ENCODE measurements around the gene ANTXRL. TPM values are rescaled to one million over a fixed set of nuclear protein-coding genes. Genes with fewer than 3 reads are reported as not detected.
"Not testable (repeated sequence)": the region's sequence is repeated elsewhere in the genome, so short reads cannot be mapped to it uniquely, and the experiment has no call there.

Gene ANTXRL
- total RNA-seq, 8 experiments from 2014 or later: 0.08 to 0.57 TPM; not detected in 6

DNA sequence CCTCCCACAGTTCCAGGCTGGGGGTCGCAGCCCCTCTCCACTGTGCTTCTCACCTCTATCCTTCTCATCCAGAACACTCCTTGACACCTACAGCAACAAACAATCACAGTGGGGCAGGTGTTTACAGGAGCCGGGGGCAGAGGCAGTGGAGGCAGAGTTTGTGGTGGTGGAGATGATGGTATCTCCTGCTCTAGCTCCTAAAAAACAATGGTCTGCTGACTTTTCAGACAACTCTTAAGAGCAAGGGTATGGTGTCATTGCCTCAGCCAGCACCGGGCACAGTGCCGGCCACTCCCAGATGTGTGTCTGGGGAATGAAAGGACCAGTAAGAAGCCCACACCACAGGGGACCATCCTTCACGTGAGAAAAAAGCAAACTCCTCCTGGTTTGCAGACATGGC is 36.3 kb upstream of the ANTXRL start:
- no peaks in the 10 kb centered on the region for H3K4me1 ChIP-seq (replicated peaks in 1 of 2)
- no peak for ATAC-seq (replicated peaks in 6 of 8)
- no peak overlapping the region for H3K27ac ChIP-seq
- in situ Hi-C loops (cut with MboI; ENCODE audit: low pct_unique_long_range_greater_than_20kb in 2 of 9, low sequenced_read_pairs in 9 of 9, unreplicated experiment in 9 of 9): no loop called here
- H3K4me3 ChIP-seq: no peak overlapping the region
- 60% methylated on average over 1 of the region's 5 CpGs; no CpG with 5 or more reads in 9 of the 10 experiments for WGBS, 10 experiments

DNA sequence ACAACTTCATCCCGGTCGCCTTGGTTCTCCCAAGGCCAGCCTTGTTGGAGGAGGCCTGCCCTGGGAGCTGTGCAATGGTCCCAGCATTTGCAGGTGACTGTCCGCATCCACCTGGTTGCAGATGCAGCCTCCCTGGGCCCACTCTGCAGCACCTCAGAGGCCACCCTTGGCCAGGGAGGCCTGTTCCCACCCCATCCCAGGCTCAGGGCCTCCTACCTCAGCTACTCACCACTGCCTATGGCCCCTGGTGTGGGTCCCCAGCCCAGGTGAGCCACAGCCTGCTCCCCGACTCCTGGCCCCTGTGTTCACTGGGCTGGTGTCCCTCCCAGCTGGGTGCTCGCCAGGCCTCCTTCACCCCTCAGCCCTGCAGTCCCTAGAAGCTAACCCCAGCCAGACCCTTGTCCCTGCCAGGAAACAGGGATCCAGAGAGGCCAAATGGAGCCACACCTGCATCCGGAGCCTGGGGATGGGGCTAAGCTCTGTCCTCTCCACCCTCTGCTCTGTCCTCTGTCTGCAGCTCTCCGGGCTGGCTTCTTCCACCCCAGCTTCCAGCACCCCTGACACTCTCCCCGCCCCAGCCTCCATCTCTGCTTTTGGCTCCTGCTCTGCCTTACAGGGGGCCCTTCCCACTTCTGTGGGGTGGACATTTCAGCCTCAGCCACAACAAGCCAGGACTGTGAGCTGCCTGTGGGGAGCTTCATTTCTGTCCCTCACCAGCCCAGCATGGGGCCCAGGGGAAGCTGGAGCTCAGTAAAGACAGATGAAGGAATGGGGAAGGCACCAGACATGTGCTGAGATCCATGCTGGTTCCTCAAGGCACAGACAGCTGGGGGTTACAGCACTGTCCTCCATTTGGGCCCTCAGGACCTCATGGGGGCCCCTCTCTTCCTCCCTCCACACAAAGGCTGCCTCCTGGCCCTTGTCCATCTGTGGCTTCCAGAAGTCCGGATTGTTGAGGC is 35.6 kb upstream of the ANTXRL start:
- ATAC-seq (replicated peaks in 6 of 8): no peak
- Histone ChIP-seq H3K4me1 (replicated peaks in 1 of 2) (no peaks in the 10 kb centered on the region), H3K27ac (no peak overlapping the region), H3K4me3 (no peak overlapping the region)
- 0 to 70% (median 20%) methylated on average over 1 to 3 of the region's 9 CpGs; no CpG with 5 or more reads in 5 of the 10 experiments for WGBS, 10 experiments
- in situ Hi-C loops (cut with MboI; ENCODE audit: low pct_unique_long_range_greater_than_20kb in 2 of 9, low sequenced_read_pairs in 9 of 9, unreplicated experiment in 9 of 9): no loop called here

DNA sequence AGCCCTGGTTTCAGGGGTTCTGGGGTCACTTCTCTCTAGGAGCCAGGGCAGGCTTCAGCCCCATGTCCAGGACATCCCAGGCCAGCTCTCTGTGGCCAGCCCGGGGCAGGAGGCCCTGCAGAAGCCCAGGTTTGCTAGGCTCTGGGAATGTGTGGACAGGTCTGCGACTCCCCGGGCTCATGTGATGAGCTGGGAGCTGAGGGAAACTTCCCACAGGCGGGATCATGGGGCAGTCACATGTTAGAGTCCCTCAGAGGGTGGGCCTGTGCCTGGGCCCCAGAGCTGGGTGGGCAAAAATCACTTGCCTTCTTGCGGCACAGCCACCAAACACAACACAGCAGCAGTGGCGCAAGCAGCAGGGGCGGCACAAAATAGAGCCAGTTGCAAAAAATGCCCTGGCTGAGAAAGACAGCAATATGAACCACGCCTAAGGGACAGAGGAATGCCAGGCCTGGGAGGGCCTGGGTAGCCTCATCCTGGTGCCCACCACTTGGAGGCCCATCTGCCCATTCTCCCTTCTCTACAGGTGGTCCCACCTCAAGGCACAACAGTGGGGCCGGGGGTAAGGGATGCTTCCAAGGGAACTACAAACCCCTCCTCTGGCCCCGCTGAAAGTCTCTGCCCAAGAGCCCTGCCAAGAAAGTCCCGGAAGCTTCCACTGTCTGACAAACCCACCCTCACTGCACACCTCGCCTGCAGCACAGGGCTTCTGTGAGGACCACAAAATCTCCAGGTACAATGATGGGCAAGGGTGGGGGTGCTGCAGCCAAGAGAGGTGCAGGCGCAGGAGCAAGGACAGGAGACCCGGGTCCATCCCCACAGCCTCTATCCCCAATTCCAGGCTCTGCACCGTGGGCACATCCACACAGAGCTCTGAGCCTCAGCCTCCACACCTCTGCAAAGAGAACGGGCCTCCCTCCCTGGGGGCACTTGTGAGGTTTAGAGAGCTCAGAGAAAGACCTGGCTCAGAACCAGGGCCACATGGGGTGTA is 34.6 kb upstream of the ANTXRL start:
- Histone ChIP-seq H3K27ac (no peak overlapping the region), H3K4me3 (no peak overlapping the region), H3K4me1 (replicated peaks in 1 of 2) (no peaks in the 10 kb centered on the region)
- in situ Hi-C loops (cut with MboI; ENCODE audit: low pct_unique_long_range_greater_than_20kb in 2 of 9, low sequenced_read_pairs in 9 of 9, unreplicated experiment in 9 of 9): no loop called here
- ATAC-seq (replicated peaks in 6 of 8): peak in 4 of 8 experiments; percentile 7 to 60 (median 52)
- 40 to 82% (median 49%) methylated on average over 2 of the region's 16 CpGs; no CpG with 5 or more reads in 6 of the 10 experiments for WGBS, 10 experiments

DNA sequence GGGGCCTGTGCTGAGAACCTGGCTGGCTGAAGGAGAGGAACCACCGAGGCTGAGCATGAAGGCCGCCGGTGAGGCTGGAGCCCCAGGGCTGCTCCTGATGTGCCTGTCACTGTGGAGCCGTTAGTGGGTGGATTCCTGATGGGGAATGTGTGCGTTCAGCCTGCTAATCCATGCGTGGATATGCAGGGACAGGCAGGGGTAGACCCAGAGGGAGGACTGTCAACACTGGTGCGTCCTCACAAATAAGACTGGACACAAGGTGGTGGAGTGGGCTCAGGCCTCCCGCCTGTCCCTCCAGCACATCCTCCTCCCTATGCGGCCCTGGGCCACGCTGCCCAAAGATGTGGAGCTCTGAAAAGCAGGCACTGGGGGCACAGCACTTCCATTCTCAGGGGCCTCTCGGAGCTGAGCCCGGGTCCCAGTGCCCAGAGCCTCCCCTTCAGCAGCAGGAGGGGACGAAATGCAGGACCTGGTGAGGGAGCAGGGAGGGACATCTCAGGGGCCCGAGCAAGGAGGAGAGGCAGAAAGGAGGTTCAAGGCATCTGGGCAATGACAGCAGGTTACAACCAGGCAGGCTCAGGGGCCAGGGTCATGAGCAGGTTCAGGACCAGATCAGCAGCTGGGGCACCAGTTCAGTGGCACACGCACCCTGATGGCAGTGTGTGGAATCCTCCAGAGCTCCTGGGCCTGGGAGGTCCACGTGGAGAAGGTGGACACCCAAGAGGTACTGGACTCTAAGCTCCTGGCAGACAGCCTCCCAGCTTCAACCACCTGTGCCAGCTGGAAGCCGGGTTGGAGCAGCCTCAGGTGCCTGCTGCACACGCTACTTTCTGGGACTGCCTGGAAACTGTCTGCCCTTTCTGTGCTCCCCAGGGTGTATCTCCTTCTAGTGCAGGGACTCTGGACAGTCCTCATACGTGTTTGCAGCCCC is 33.5 kb upstream of the ANTXRL start:
- H3K27ac ChIP-seq: no peak overlapping the region
- H3K4me3 ChIP-seq: no peak overlapping the region
- WGBS, 10 experiments: 23 to 75% (median 60%) methylated on average over 2 to 7 of the region's 19 CpGs; no CpG with 5 or more reads in 5 of the 10 experiments
- in situ Hi-C loops (cut with MboI; ENCODE audit: low pct_unique_long_range_greater_than_20kb in 2 of 9, low sequenced_read_pairs in 9 of 9, unreplicated experiment in 9 of 9): no loop called here
- ATAC-seq (replicated peaks in 6 of 8): peak in 1 of 8 experiments; percentile 9
- no peaks in the 10 kb centered on the region for H3K4me1 ChIP-seq (replicated peaks in 1 of 2)

DNA sequence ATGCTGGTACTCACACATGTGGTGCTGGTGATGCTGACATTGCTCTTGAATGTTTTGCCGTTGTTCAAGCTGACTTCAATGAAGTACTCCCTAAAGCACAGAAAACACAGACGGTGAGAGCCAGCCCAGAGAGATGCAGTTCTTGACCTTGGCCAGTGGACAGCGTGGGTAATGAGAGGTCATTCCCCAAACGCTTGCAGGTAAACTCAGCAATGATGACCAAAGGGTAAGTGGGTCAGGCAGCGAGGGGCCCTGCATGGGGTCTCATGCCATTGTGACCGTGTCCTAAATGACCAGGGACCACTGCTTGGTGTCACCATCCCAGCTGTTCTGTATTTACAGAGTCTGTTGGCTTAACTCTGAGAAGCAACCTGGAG is 32.8 kb upstream of the ANTXRL start:
- in situ Hi-C loops (cut with MboI; ENCODE audit: low pct_unique_long_range_greater_than_20kb in 2 of 9, low sequenced_read_pairs in 9 of 9, unreplicated experiment in 9 of 9): no loop called here

DNA sequence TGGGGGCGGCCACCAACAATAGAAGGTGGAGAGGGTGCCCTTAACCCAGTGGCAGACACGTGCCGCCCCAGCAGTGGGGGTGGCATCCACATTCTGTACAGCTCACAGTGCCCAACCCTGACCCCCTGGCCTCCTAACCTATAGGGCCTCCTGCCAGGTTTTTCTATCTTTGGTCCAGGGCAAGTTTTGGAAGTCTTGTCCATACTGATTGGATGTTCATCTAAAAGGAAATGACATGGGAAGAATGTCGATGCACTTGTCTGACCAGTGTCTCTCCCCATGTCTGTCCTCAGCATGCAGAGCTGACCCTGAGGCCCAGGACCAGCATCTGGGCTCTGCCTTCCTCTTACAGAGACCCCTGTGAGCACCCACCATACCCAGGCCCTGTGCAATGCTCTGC is 32.3 kb upstream of the ANTXRL start:
- WGBS, 10 experiments: 0 to 100% (median 78%) methylated on average over 1 to 4 of the region's 4 CpGs; no CpG with 5 or more reads in 4 of the 10 experiments
- Histone ChIP-seq H3K27ac (no peak overlapping the region), H3K4me3 (no peak overlapping the region), H3K4me1 (replicated peaks in 1 of 2) (no peaks in the 10 kb centered on the region)
- in situ Hi-C loops (cut with MboI; ENCODE audit: low pct_unique_long_range_greater_than_20kb in 2 of 9, low sequenced_read_pairs in 9 of 9, unreplicated experiment in 9 of 9): no loop called here
- no peak for ATAC-seq (replicated peaks in 6 of 8)

More for the DNA sequence above, 32.8 kb upstream of the ANTXRL start:
- Histone ChIP-seq H3K4me1 (replicated peaks in 1 of 2) (no peaks in the 10 kb centered on the region), H3K4me3 (no peak overlapping the region), H3K27ac (no peak overlapping the region)
- 40 to 90% (median 68%) methylated on average over 1 to 4 of the region's 6 CpGs; no CpG with 5 or more reads in 3 of the 10 experiments for WGBS, 10 experiments
- no peak for ATAC-seq (replicated peaks in 6 of 8)

DNA sequence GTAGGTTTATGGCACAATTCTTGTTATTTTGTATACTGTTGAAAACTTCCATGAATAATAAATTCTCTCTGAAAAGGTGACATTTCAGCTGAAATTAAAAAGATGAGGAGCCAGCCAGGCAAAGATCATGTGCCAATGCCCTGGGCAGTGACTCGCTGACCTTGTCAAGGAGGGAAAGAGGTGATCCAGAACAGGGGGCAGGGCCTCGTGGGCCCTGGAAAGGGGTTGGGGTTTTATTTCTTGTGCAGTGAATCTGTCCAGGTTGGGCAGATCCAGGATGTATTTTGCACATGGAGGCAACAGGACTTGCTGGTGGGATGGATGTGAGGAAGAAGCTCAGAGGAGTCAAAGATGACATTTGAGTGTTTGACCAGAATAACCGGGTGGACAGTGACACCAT is 31.6 kb upstream of the ANTXRL start:
- H3K4me3 ChIP-seq; in situ Hi-C loops (cut with MboI; ENCODE audit: low pct_unique_long_range_greater_than_20kb in 2 of 9, low sequenced_read_pairs in 9 of 9, unreplicated experiment in 9 of 9); H3K4me1 ChIP-seq (replicated peaks in 1 of 2); H3K27ac ChIP-seq; ATAC-seq (replicated peaks in 6 of 8): not testable (repeated sequence)
- WGBS, 10 experiments: 50 to 83% (median 70%) methylated on average over 1 to 3 of the region's 3 CpGs; no CpG with 5 or more reads in 6 of the 10 experiments

DNA sequence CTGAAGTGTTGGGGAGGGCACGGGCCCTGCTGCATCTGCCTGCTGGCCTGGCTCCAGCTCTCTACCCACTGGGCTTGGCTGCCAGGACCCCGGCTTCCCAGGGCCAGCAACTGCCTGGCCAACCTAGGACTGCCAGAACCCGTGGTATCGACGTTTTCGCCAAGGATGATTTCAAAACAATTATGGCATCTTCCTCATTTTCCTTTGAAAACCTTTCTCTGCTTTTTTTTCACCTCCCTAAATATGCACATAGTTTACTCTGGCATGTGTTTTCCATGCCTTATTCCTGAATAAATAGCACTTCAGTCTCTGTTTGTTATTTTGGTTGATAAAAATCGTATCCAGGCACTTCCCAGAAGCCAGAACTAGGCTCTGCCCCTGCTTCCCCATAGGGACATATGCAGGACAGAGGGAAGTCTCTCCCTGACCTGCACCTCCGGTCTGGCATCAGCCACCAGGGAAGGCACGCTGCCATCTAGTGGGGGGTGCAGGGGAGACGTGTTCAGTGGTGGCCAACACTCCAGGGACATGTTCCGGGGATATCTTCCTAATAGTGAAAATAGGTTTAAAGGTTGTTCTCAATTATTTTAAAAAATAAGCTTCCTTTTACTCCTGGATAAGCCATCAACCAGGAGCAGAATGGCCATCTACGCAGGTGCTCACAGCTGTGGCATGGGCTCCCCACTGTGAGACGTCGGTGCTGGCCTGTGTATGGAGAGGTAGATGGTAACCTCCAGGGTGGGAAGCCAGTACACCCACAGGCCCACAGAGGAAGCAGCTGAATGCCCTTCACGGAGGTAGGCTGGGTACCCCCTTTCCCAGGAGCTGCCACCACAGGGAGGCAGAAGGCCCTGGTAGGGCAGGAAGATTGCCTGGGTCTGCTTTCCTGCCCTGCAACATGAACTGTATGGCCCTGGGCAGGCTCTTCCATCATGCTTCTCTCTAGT is 30.7 kb upstream of the ANTXRL start:
- ATAC-seq (replicated peaks in 6 of 8): peak in 7 of 8 experiments; percentile 45 to 92 (median 68)
- Histone ChIP-seq H3K4me1 (replicated peaks in 1 of 2) (no peaks in the 10 kb centered on the region), H3K4me3 (no peak overlapping the region), H3K27ac (no peak overlapping the region)
- in situ Hi-C loops (cut with MboI; ENCODE audit: low pct_unique_long_range_greater_than_20kb in 2 of 9, low sequenced_read_pairs in 9 of 9, unreplicated experiment in 9 of 9): no loop called here
- WGBS, 10 experiments: 0 to 85% (median 56%) methylated on average over 4 to 10 of the region's 15 CpGs; no CpG with 5 or more reads in 5 of the 10 experiments

DNA sequence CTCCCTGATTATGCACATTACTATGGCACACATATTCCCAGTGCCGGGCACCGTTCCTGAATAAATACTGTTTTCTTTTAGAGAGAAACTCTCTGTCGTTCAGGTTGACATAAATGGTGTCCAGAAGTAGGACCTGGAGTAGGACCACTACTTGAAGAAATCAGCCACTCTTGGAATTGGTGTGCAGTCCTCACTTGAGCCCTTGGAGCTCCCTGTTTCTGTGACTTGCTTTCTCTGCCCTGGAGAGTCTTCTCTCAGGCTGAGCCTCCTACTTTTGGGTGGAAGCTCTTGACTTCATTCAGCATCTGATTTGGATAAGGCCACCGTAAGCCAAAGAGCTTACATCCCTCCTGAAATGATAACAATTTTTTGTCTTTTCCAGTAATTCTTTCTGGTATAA is 29.7 kb upstream of the ANTXRL start:
- ATAC-seq (replicated peaks in 6 of 8): no peak
- no peaks in the 10 kb centered on the region for H3K4me1 ChIP-seq (replicated peaks in 1 of 2)
- H3K27ac ChIP-seq: no peak overlapping the region
- 0 to 100% (median 57%) methylated on average over 1 to 4 of the region's 4 CpGs; no CpG with 5 or more reads in 3 of the 10 experiments for WGBS, 10 experiments
- in situ Hi-C loops (cut with MboI; ENCODE audit: low pct_unique_long_range_greater_than_20kb in 2 of 9, low sequenced_read_pairs in 9 of 9, unreplicated experiment in 9 of 9): no loop called here
- no peak overlapping the region for H3K4me3 ChIP-seq

DNA sequence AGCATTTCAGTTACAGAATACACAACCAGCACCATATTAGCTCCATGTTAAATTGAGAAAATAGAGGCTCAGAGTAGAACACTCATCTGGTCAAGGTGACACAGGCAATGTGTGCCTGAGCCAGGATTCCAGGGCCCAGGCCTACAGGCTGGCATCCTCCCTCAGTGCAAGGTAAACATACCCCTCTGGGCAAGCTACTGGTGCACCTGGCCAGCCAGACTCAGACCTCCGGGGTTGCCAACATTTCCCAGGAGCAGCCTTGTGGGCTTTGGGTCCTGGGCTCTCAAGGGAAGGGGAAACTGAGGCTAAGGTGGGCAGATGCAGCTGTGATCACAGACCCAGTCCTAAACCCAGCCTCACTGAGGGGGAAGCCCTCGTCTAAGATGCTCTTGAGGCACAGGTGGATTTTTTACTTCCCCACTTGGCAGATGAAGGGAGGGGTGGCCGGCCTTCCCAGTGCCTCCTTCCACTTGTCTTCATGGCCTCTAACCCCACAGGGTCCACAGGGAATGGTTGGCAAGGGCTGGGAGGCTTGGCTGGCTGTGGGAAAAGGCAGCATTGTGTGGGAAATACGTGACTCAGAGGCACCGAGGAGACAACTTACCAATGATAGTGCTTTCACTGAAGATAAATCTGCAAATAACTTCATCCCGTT is 23.8 kb upstream of the ANTXRL start:
- in situ Hi-C loops (cut with MboI; ENCODE audit: low pct_unique_long_range_greater_than_20kb in 2 of 9, low sequenced_read_pairs in 9 of 9, unreplicated experiment in 9 of 9); H3K4me1 ChIP-seq (replicated peaks in 1 of 2); H3K27ac ChIP-seq; ATAC-seq (replicated peaks in 6 of 8); H3K4me3 ChIP-seq: not testable (repeated sequence)
- 0 to 80% (median 66%) methylated on average over 1 to 6 of the region's 6 CpGs; no CpG with 5 or more reads in 3 of the 10 experiments for WGBS, 10 experiments

DNA sequence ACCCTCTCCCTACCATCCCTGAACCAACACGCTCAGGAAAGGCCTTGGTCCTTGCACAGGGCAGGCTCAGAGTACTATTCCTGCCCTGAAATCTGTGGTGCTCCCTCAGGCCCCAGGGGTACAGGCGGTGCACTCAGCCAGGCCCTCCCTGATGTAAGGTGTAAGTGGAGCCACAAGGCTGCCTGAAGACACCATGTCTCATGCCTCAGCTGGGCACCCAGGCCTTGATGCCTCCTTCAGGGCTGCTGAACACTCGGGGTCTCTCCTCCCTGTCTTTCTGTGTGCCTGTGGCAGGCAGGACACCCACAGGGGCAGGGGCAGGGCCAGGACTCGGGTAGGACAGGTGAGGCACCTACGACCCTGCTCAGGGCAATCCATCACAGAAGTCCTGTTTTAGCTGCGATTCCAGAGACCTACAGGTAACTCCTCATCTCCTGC is 22.9 kb upstream of the ANTXRL start:
- in situ Hi-C loops (cut with MboI; ENCODE audit: low pct_unique_long_range_greater_than_20kb in 2 of 9, low sequenced_read_pairs in 9 of 9, unreplicated experiment in 9 of 9): no loop called here
- H3K27ac ChIP-seq: no peak overlapping the region
- WGBS, 10 experiments: no CpG with 5 or more reads among the region's 6 CpGs
- no peak overlapping the region for H3K4me3 ChIP-seq
- no peak for ATAC-seq (replicated peaks in 6 of 8)
- no peaks in the 10 kb centered on the region for H3K4me1 ChIP-seq (replicated peaks in 1 of 2)
